GM18502 (cell line): ENCODE measurements around the gene TOX3.

Source experiments
- ATAC-seq: cut with Tn5 transposase; IDR thresholded peaks from one replicate; pipeline ENCODE4 v1.9.1; 2021; ENCODE audit warnings: mild to moderate bottlenecking; ENCODE audit not compliant: unreplicated experiment, poor library complexity

Gene TOX3

DNA sequence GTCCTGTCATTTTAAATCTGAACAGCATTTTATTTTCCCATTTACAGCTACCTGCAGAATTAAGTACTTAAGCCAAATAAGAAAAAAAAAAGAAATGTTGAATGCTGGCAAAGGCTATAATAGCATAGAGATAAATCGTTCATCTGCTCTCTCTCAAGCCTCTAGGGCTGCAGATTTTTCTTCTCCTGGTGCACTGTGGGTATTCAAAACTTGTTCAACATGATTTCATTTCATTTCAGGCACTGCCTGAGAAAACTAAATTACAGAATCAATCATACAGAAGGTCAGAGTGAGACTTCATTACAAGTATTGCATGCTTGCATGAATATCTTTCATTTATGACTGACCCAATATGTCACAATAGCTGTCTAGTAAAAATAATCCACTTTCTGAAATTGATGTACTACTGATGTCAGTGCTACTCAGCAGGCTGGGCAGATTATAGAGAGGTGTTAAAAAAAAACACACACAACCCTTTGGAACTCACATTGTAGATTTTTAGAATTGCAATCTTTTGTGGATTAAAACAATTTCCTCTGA, 86.2 kb downstream of the TOX3 start:
- ATAC-seq: no peak

DNA sequence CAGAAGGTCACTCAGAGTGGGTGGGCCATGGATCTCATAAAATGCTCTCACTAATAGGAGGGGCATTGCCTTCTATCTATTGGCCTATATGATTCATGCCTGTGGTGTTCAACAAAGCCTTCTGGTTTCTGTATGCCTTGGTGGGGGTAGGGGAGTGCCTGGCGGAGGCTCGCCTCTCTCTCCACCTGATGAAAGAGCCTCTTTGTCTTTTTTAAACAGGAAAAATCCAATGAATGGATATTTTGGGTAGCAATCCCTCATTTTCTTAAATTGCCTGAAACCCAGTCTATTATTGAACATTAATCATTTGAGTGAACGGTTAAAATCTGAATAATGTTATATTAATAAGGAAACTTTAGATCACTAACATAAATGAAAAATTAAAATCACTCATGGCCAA, 90.6 kb downstream of the TOX3 start:
- no peak for ATAC-seq

DNA sequence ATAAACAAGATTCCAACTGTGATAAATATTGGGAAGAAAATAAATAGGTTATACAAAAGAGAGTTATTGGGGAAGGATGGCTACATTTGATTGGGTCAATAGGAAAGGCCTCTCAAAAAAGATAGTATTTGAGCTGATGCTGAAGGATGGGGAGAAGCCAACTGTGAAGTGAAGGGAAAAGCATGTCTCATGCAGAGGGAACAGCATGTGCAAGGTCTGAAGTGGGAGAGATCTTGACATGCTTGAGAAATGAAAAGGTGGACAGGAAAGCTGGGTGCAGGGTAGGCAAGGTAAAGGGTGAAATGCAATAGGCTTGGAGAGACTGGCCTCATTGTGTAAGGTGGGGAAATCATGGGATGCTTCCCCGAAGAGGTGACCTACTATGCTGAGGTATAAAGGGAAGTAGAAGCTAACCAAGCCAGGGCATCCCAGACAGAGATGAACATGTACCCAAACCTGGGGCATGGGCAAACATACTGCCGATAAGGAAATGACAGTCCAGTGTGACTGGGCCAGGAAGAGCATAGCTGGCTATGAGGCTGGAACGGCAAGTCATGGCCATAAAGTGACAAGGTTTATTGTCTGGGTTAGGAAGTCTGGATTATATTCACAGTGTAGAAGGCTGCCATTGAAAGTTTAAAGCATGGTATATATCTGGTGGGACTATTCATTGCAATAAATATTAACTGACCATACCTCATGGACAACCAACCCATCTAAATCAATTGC, 91.2 kb downstream of the TOX3 start:
- ATAC-seq: no peak

DNA sequence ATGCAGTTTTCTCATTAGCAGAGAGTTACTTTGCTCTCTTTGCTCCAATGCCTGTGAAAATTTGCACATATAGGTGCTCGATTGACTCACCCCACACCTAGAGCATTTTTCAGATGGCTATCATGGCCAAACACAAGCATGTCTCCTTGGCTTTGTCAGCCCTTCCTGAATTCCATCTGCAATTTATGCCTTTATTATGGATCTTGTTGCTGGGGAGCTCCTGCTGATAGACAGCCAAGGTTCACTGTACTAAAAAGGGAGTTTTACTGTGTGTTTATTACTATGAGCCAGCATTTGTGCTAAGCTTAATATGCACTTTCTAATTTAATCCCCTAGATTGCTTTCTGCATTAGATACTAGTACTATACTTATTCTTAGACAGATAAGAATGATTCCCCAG, 93.3 kb downstream of the TOX3 start:
- ATAC-seq: no peak

GRCh38 chr16:52451971-52452421, 94.9 kb downstream of the TOX3 start:
- no peak for ATAC-seq

GRCh38 chr16:52450916-52451315, 96.0 kb downstream of the TOX3 start:
- no peak for ATAC-seq

DNA sequence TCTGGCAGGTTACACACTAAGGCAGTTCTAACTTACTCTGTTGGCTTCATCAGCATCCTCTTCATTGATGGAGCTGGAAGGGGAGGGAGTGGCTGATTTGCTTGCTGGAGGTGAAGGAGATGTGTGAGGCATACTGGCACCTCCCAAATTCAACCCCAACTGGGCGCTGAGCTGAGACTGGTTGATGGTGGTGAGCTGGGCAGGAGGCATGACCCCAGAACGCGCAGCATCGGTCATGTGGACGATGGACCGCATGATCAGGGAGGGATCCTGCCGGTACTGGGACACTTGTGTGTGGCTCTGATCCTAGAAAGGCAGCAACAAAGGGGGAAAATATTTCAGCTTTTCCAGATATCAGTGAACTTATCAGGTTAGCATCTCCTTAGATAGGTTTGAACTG, 96.7 kb downstream of the TOX3 start:
- no peak for ATAC-seq

DNA sequence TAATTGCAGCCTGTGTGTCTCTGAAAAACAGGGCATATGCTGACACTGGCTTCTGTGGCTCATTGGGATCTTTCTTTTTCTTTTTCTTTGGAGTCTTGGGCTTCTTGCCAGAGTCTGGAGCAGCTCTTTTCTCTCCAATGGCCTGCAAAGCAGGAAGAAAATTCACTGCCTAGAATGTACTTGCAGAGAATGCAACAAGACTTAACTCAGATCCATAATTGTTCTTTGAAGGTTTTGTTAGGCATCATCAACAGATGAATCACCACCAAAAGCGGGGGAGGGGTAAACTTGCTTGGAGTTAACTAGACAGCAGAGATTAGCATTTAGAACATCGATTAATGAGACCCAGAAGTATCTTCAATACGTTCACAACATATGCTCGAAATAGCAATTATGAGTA, 100.9 kb downstream of the TOX3 start:
- ATAC-seq: no peak

GRCh38 chr16:52441886-52442285, 105.1 kb downstream of the TOX3 start:
- ATAC-seq: no peak

DNA sequence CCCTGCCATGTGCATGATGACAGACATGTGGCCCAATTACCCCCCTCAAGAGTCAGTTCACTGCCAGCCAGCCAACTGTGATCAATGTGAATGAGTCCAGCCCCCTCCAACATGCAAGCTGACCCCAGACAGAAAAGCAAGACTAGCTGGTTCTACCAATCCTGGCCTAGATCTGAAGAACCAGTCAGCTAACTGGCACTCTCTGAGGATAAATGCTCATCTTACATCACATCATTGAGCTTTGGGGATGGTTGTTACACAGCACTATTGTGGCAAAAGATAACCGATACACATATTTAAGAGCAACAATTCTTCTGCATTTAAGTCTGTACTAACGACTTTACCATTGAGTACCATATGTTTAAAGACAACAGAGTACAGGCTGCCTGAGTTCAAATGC, 106.7 kb downstream of the TOX3 start:
- no peak for ATAC-seq

- ATAC-seq: no peak
Observed at GRCh38 chr16:52439750-52440149, 107.2 kb downstream of the TOX3 start.

DNA sequence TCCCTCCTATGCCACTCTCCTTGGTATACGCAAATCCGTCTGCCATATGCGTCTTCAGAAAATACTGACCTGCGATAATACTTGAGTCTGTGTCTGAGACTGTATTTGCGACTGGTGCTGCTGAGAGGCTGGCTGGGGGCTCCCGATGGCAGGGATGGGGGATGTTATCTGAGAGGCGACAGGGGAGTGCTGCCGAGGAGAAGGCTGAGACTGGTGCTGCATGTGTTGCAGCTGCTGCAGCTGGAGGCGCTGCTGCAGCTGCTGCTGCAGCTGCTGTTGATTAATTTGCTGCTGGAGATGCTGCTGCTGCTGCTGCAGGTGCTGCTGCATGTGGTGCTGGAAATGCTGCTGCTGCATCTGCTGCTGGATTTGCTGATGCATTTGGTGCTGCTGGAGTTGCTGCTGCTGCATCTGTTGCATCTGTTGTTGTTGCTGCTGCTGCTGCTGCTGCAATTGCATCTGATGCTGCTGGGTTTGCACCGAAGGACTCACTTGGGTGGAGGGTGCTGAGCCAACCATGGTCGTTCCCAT, 107.7 kb downstream of the TOX3 start:
- ATAC-seq: no peak

- ATAC-seq: no peak
Observed at GRCh38 chr16:52437277-52437670, 109.7 kb downstream of the TOX3 start.

- no peak for ATAC-seq
Observed at GRCh38 chr16:52436339-52437276, 110.3 kb downstream of the TOX3 start.

- ATAC-seq: no peak
Observed at GRCh38 chr16:52434224-52434623, 112.7 kb downstream of the TOX3 start.

DNA sequence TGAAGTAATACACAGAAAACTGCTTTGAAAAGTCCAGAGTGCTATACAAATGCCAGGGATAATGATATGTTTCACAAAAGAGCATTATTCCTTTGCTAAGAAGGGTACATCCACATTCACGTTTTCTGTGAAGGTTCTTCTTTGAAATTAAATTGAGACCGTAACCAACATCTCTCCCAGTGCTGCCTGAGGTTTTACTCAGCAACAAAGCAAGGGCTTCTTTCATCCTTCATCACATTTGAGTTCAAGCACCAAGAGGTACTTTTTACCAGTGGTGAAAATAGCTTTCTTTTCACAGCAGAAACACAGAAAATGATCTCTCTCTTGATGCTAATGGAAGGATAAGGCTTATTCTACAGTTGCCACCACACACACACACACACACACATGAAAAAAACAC, 113.3 kb downstream of the TOX3 start:
- ATAC-seq: no peak

- ATAC-seq: no peak
Observed at GRCh38 chr16:52424591-52424990, 122.4 kb downstream of the TOX3 start.

- ATAC-seq: no peak
Observed at GRCh38 chr16:52422307-52422706, 124.6 kb downstream of the TOX3 start.

- ATAC-seq: no peak
Observed at GRCh38 chr16:52418201-52418600, 128.7 kb downstream of the TOX3 start.

DNA sequence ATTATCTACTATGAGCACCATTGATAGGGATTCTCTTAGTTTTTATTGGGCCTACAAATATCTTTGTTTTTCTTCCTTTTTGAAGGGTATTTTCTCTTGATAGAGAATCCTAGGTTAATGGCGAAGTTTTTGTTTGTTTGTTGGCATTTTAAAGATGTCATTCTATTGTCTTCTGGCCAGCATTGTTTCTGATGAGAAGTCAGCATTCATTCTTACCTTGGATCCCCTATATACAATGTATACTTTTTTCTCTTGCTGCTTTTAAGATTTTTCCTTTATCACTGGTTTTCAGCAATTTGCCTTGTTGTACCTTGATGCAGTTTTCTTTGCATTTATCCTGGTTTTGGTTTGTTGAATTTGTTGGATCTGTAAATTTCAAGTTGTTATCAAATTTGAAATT, 130.1 kb downstream of the TOX3 start:
- ATAC-seq: no peak

DNA sequence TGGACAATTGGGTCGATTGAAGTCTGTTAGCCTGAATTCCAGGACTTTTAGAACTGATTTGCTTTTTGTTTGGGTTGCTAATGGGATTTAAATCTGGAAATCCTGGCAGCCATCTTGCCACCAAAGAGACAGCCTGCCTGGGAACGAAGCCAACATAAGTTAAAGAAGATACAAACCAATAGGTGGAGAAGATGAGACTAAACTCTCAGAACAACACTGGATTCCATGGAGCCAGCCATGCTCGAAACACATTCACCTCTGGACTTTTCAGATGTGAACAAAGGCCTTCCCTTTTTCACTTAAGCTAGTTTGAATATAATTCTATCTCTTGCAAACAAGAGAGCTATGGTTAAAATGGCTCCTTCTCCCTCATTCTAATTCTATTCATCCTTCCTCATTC, 135.9 kb downstream of the TOX3 start:
- no peak for ATAC-seq
